ENCODE measurements around the gene UQCC2.

The UQCC2 gene

GRCh38 chr6:33654831-33655554 lies 56.5 kb downstream of the UQCC2 start:
- no peak for DNase-seq (ENCODE audit: low read depth in 2 of 2)

- DNase-seq (ENCODE audit: low read depth in 2 of 2), result no peak
Measured at GRCh38 chr6:33652002-33652401, 59.5 kb downstream of the UQCC2 start.

GRCh38 chr6:33651403-33651802 lies 60.1 kb downstream of the UQCC2 start:
- DNase-seq (ENCODE audit: low read depth in 2 of 2), result no peak
